ENCODE measurements around the gene AASDH. TPM values are rescaled to one million over a fixed set of nuclear protein-coding genes. Genes with fewer than 3 reads are reported as not detected.
A peak's percentile ranks its signal among the peaks of the same experiment; 100 is the strongest.

AASDH gene
- total RNA-seq, 1 donor from 2014 or later = 12.6 TPM

DNA sequence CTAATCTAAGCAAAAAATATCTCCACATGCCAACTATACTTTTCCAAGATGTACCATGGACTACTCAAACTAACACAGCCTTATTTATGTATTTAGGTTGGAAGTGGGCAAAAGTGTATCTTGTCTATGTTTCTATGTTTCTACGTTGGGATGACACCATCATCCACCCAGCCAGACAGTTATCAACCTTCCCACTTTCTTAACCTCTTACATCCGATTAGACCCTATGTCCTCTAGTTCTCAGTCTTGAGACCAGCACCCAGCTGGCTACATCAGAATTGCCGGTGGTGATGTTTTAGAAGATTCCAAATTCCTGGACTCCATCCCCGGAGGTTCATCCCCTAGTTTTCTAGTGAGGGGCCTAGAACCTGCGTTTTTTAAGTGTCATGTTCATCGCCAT lies 1.0 kb upstream of the AASDH start:
- H3K9me3 Mint-ChIP-seq = no peaks in the 10 kb centered on the region
- no peak for DNase-seq (ENCODE audit: low read depth, low spot score)

DNA sequence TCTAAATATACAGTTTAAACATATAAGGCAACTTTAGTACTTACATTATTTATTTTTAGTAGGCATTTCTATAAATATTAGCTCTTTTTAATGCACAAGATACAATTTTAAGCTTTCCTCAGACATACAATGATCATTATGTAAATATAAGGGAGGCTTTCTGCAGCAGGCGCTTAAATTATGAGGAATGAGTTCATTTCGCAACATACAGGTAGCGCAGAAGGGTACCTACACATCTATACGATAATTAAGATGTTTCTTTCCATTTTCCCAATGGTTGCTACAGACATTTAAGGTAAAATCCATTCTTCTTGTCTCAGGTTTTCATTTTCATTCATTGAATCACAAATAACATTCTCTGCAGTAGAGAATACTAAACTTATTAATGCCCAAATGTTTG lies 1.2 kb downstream of the AASDH start:
- H3K4me3 Mint-ChIP-seq = peak overlapping the region; percentile 92
- H3K27me3 Mint-ChIP-seq (ENCODE audit: low read depth) = no peaks in the 10 kb centered on the region
- DNase-seq (ENCODE audit: low read depth, low spot score) = no peak
- no peaks in the 10 kb centered on the region for H3K9me3 Mint-ChIP-seq
- H3K4me1 Mint-ChIP-seq = peaks cover 22% of the 10 kb centered on the region
- no peak overlapping the region for H3K27ac Mint-ChIP-seq (ENCODE audit: unreplicated experiment)
- TF ChIP-seq, protein P1, sequence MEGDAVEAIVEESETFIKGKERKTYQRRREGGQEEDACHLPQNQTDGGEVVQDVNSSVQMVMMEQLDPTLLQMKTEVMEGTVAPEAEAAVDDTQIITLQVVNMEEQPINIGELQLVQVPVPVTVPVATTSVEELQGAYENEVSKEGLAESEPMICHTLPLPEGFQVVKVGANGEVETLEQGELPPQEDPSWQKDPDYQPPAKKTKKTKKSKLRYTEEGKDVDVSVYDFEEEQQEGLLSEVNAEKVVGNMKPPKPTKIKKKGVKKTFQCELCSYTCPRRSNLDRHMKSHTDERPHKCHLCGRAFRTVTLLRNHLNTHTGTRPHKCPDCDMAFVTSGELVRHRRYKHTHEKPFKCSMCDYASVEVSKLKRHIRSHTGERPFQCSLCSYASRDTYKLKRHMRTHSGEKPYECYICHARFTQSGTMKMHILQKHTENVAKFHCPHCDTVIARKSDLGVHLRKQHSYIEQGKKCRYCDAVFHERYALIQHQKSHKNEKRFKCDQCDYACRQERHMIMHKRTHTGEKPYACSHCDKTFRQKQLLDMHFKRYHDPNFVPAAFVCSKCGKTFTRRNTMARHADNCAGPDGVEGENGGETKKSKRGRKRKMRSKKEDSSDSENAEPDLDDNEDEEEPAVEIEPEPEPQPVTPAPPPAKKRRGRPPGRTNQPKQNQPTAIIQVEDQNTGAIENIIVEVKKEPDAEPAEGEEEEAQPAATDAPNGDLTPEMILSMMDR (conservative IDR thresholded peaks at IDR 0.05) = no peak
- H3K36me3 Mint-ChIP-seq (ENCODE audit: low read depth) = no peaks in the 10 kb centered on the region

More for the DNA sequence above, 1.0 kb upstream of the AASDH start:
- H3K4me1 Mint-ChIP-seq = peaks cover 22% of the 10 kb centered on the region
- H3K4me3 Mint-ChIP-seq = peak overlapping the region; percentile 92
- TF ChIP-seq, protein P1 (conservative IDR thresholded peaks at IDR 0.05) = no peak
- H3K36me3 Mint-ChIP-seq (ENCODE audit: low read depth) = no peaks in the 10 kb centered on the region
- no peaks in the 10 kb centered on the region for H3K27me3 Mint-ChIP-seq (ENCODE audit: low read depth)
- peak overlapping the region; percentile 59 for H3K27ac Mint-ChIP-seq (ENCODE audit: unreplicated experiment)

DNA sequence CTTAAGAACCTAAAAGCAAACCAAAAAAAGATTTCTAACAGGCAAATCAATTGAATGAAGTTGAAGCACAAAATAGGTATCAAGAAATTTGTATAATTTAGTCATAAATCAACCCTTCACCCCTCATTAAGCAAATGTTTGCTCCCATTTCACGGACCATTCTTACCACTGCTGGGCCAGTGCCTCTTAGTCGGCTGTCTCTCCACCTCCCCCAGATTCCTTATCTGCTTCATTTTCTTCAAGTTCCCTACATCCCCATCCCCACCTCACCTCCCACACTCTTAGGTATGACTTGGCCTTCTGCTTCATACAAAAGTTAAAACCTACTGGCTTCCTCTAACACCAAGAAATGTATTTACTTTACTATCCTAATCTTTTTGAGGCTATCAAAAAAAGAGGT lies 11.8 kb downstream of the AASDH start:
- H3K27me3 Mint-ChIP-seq (ENCODE audit: low read depth) = no peaks in the 10 kb centered on the region
- no peak for DNase-seq (ENCODE audit: low read depth, low spot score)
- peaks cover 4% of the 10 kb centered on the region for H3K36me3 Mint-ChIP-seq (ENCODE audit: low read depth)
- TF ChIP-seq, protein P1 (conservative IDR thresholded peaks at IDR 0.05) = no peak
- peaks cover 12% of the 10 kb centered on the region for H3K4me1 Mint-ChIP-seq
- no peaks in the 10 kb centered on the region for H3K9me3 Mint-ChIP-seq
- no peak overlapping the region for H3K27ac Mint-ChIP-seq (ENCODE audit: unreplicated experiment)
- H3K4me3 Mint-ChIP-seq = no peak overlapping the region

DNA sequence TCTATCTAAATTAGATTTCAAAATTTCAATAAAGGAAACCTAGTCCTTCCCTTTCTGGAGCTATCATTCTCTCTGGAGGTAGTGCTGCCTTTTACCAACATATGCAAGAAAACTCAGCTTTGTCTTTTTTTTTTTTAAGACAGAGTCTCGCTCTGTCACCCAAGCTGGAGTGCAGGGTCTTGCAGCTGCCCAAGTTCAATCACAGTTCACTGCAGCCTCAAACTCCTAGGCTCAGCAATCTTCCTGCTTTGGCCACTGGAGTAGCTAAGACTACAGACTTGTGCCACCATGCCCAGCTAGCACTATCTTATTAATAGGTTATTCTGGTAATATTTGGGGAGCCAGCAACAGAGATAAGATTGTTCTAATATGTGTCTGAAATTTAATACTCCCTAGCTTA lies 12.3 kb downstream of the AASDH start:
- no peak overlapping the region for H3K4me3 Mint-ChIP-seq
- peaks cover 6% of the 10 kb centered on the region for H3K36me3 Mint-ChIP-seq (ENCODE audit: low read depth)
- H3K27me3 Mint-ChIP-seq (ENCODE audit: low read depth) = no peaks in the 10 kb centered on the region
- H3K9me3 Mint-ChIP-seq = no peaks in the 10 kb centered on the region
- TF ChIP-seq, protein P1 (conservative IDR thresholded peaks at IDR 0.05) = no peak
- H3K27ac Mint-ChIP-seq (ENCODE audit: unreplicated experiment) = no peak overlapping the region
- DNase-seq (ENCODE audit: low read depth, low spot score) = no peak
- peaks cover 12% of the 10 kb centered on the region for H3K4me1 Mint-ChIP-seq

DNA sequence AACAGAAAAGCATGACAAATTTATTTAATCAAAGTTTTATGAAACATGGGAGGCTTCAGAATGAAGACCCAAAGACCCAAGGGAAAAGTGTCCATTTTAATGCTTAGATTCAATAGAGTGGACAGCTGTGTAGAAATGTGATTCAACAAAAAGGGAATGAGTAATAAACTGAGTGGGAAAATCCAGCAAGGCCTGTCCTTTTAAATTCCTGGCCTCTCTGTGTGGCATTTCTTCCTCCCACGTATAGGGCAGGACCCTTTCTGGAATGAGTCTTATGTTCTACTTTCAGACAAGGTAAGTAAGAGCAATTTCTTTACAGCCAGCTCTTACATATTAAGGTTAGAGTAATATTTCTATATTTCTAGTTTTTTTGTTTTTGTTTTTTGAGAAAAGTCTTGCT lies 14.5 kb downstream of the AASDH start:
- H3K4me1 Mint-ChIP-seq = peaks cover 12% of the 10 kb centered on the region
- H3K4me3 Mint-ChIP-seq = no peak overlapping the region
- TF ChIP-seq, protein P1 (conservative IDR thresholded peaks at IDR 0.05) = no peak
- peaks cover 20% of the 10 kb centered on the region for H3K36me3 Mint-ChIP-seq (ENCODE audit: low read depth)
- no peak for DNase-seq (ENCODE audit: low read depth, low spot score)
- H3K27ac Mint-ChIP-seq (ENCODE audit: unreplicated experiment) = no peak overlapping the region
- no peaks in the 10 kb centered on the region for H3K27me3 Mint-ChIP-seq (ENCODE audit: low read depth)
- H3K9me3 Mint-ChIP-seq = no peaks in the 10 kb centered on the region

All from neural crest cell (in vitro differentiated cells).